Measurements from ENCODE around the gene LBH.

DNA sequence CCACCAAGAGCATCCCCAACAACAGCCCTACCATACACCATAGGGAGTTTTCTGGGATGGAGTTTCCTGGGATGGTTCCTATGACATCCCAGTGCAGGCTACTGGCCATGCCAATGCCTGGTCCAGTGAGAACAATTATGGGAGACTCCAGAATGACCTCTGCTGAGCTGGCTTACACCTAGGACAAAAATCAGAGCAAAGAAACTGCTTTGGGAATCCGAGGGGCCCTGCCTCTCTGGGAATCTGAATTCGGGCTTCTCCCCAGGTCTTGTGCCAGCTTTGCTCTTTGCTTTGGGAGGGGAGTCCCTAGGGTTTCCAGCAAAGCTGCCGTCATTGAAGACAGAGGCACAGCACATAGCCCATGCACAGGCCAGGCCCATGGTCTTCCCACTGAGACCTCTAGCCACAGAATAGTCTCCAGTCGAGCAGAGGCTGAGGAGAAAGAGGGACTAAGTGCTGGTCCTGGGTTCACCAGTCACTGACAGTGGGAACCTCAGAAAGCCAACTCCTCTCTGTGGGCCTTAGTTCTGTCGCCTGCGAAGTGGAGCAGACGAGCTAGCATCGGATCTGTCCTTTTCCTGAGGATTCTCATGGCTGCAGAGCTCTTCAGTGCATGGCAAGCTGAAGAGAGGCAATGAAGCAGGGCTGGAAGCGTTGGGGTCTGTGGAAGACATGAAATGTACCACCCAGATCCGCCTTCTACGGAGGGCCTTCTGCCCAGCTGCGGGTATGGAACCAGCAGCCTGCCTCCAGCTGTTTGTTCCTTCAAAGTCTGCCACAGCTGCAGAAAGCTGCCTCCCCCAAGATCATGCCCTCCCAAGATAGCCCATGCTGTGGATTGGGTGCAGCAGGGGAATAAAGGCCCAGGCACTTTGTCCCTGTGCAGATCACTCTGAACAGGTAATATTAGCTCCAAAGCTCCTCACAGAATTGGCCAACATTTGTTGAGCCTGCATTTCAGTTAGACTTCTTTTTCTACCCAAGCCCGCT is 11.2 kb upstream of the LBH start:
- TF ChIP-seq, protein P1, sequence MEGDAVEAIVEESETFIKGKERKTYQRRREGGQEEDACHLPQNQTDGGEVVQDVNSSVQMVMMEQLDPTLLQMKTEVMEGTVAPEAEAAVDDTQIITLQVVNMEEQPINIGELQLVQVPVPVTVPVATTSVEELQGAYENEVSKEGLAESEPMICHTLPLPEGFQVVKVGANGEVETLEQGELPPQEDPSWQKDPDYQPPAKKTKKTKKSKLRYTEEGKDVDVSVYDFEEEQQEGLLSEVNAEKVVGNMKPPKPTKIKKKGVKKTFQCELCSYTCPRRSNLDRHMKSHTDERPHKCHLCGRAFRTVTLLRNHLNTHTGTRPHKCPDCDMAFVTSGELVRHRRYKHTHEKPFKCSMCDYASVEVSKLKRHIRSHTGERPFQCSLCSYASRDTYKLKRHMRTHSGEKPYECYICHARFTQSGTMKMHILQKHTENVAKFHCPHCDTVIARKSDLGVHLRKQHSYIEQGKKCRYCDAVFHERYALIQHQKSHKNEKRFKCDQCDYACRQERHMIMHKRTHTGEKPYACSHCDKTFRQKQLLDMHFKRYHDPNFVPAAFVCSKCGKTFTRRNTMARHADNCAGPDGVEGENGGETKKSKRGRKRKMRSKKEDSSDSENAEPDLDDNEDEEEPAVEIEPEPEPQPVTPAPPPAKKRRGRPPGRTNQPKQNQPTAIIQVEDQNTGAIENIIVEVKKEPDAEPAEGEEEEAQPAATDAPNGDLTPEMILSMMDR (conservative IDR thresholded peaks at IDR 0.05): no peak
- TF ChIP-seq ZFX (IDR thresholded peaks at IDR 0.05): no peak

Measured in C4-2B (cell line).